ENCODE data around the gene TRMT10A.

Gene TRMT10A, protein sequence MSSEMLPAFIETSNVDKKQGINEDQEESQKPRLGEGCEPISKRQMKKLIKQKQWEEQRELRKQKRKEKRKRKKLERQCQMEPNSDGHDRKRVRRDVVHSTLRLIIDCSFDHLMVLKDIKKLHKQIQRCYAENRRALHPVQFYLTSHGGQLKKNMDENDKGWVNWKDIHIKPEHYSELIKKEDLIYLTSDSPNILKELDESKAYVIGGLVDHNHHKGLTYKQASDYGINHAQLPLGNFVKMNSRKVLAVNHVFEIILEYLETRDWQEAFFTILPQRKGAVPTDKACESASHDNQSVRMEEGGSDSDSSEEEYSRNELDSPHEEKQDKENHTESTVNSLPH

DNA sequence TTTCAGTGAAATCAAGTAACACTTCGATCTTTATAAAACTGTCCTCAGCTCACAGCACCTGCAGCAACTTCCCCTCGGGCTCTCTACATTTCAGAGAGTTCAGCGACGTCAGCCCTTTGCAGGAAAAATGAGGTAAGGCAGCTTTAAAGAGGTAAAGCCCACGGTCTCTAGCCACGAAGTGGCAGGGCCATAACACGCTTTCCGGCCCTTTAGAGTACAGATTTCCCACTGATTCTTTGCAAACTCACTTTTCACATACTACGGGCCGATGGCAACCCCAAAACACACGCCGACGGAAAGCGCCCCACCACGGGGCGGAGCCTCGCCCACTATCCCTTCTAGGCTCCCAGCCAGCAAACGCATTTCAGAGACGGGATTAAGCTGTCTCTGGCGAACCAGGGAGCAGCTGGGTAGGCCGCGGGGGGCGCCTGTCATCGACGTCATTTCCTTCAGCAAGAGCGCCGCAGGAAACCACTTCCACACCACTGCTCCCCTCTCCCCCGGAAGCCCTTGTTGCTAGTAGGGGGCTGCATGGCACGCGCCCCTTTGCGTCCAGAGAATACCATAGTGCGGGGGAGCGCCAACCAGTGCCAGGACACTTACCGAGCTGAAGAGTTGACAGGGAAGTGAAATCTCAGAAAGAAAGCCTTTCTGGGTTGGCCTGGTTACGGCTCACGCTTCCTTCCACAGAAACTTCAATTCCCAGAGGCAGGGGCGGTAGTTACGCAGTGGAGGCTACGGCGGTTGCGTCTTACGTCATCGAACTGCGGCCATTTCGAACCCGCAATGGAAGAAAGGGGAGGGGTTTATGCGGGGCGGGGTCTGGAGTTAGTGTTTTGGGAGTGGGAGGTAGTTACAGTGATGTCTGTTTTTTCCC lies at the start of gene TRMT10A:
TSS of gene TRMT10A (minus strand) at position 730 of the 877 bp plus-strand sequence. CDS start 4,701 bp downstream, outside the sequence.
- DNase-seq (ENCODE audit: low read depth in 2 of 2), result peak; percentile 87 to 88

DNA sequence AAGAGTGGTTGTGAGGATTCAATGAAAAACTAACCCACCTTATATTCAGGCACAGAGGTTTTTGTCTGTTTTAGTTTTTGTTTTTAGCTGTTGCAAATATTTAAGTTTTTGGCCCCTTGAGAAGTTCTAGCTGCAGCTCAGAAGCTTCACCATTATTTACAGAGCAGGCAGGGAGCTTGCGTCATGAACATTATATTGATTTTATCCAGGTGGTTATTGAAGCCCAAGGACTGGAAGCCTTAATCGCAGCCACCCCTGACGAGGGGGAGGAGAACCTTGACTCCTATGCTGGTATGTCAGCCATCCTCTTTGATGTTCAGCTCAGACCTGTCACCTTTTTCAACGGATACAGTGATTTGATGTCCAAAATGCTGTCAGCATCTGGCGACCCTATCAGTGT lies 48.9 kb upstream of the TRMT10A start:
- no peak for DNase-seq (ENCODE audit: low read depth in 2 of 2)

DNA sequence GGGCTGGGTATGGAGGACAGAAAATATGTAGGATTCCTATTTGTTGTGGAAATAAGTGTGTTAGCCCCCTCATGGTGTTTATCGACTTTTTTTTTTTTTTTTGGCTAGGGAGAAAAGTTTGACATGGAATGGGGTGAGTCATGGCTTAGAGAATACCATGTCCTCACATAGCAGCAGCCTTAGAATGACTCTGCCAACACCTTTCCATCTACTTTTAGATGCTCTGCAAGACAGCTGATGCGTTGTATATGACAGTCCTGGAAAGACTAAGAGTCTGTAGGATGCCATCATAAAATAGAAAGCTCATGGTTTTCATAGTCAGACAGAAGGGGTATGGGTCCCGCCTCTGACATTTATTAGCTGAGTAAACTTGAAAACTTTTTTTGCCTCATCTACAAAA lies 48.4 kb upstream of the TRMT10A start:
- no peak for DNase-seq (ENCODE audit: low read depth in 2 of 2)

DNA sequence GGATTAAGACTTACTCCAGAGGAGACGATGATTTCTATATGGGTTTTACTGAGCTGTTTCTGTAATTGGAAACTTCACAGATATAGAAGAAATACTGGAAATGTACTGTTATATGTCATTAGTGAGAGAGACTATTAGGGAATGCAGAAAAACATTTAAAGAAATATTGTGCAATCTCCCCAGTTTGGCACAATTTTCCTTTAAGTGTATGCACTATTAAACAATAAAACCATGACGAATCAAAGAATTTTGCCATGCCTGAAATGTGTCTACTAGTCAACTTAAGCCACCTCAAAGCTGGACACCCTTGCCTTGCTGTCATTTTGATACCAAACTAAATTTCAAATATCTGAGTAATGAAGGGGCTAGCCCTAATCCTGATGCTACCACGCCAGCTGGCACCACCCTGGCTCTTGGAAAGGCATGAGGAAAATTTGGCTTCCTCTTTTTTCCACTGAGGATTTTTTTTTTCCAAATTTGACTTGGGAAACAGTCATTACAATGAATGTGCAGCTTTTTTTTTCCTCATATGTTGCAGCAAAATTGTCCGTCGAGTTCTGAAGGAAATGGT lies 46.9 kb upstream of the TRMT10A start:
- DNase-seq (ENCODE audit: low read depth in 2 of 2), result no peak

DNA sequence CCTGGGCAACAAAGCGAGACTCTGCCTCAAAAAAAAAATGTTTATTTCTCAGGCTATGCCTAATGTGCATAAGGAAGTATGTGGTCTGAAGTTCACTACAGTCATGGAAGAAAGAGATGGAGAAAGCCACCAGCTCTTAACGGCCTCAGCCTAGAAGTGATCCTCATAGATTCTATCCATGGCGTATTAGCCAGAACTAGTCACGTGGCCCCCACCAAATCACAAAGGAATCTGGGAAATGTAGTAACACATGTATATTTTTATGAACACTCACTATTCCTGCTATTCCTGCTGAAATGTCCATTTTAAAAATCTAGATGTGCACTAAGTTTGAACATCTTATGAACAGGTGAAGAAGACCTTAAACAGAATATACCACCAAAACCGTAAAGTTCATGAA lies 44.6 kb upstream of the TRMT10A start:
- no peak for DNase-seq (ENCODE audit: low read depth in 2 of 2)

DNA sequence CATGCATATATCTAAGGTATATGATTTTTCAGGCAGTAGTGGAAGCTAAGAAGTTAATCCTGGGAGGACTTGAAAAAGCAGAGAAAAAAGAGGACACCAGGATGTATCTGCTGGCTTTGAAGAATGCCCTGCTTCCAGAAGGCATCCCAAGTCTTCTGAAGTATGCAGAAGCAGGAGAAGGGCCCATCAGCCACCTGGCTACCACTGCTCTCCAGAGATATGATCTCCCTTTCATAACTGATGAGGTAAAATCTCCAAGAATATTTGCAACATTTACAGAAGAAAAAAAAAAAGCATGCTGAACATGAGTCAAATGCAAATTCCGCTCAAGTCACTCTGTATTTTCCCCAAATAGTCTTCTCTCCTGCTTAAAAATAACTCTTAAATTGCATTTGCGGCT lies 42.9 kb upstream of the TRMT10A start:
- no peak for DNase-seq (ENCODE audit: low read depth in 2 of 2)

DNA sequence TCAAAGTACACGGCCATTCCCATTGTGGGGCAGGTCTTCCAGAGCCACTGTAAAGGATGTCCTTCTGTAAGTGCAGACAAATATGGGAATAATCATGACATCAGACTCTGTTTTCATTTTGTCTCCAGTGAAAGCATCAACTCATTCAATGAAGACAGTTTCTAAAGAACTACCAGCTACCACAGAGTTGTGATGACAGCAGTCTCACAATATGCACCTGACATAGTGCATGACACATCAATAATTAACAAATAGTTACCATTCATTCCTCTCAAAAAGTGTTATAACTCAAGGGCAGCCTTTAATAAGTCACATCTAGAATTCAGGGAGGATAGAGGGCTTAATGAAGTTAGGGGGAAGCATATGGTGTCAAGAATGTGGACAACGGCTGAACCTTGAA lies 31.0 kb upstream of the TRMT10A start:
- DNase-seq (ENCODE audit: low read depth in 2 of 2), result no peak

DNA sequence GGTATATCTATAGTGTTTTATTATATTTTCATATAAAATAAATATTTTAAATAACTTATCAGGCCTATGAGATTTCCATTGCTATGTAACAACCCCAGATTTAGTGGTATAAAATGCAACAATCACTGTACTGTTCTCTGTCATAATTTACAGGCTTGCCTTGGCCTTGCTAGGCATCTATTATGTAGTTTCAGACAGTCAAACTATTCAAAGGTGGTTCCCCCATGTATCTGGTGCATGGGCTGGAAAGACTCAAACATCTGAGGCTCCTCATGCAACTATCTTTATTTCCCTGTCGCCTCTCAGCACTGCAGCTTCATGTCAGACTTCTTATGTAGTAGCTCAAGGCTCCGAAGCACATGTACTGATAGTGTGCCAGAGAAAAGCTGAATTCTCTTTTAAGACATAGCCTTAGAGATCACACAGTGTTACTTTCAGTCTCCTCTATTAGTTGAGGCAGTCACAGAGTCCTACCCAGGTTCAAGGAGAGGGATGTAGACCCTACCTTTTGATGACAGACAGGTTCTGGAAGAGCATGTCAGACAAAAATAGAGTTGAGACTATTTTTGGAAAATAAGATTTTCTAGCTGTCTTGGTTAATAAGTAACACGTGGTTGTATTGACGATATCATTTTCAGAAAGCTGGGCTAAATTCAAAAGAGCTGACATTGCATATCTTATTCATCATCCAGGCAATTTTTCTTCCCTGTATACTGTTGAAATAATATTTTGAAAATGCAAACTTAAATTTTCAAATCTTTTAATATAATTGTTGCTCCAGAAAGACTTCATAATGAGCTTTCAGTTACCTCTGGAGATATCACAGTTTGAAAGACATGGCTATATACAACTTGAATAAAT lies 30.2 kb upstream of the TRMT10A start:
- no peak for DNase-seq (ENCODE audit: low read depth in 2 of 2)

DNA sequence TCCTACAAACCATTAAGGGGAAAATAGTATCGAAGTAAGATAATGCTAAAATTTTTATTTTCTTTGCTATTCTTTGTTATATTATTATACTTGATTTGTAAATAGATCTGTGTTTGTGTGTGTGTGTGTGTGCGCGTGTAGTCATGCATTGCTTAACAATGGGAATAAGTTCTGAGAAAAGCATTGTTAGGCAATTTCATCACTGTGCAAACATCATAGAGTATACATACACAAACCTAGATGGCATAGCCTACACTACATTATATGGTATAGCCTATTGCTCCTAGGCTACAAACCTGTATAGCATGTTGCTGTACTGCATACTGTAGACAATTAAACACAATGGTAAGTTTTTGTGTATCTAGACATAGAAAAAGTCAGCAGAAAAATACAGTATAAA lies 27.9 kb upstream of the TRMT10A start:
- DNase-seq (ENCODE audit: low read depth in 2 of 2), result no peak

DNA sequence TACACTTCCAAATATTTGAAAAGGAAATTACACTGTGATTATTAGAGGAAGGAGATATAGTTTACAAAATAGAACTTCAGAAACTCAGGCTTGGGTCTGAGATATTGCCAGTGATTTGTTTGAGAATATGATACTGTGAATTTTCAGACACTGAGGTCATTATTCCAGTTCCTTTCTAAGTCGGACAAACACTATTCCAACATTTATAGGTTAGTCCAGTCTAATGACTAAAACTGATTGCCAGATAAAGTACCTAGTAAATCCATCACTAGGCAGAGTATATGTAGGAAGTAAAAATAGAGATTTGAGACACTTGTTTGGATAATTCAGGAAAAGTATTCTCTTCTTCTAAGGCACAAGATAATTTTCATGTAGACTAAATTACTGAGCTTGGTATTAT lies 24.0 kb upstream of the TRMT10A start:
- DNase-seq (ENCODE audit: low read depth in 2 of 2), result no peak

DNA sequence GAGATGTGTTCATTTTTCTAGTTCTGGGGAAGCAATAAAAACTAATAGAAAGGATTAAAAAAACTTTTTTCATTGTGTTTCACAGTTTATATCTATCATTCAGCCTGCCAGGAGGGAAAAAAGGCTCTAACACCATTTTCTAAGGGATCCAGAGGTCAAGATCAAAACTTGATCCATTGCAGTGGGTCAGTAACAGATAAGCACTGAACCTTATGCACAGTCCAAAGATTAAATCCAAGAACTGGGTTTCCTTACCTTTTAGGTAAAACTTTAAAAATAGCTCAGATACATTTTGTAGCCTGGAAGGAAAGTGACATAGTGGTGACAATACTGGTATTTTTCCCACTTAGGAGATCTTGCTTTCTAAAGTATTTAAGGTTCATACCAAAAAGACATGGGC lies 23.5 kb upstream of the TRMT10A start:
- no peak for DNase-seq (ENCODE audit: low read depth in 2 of 2)

DNA sequence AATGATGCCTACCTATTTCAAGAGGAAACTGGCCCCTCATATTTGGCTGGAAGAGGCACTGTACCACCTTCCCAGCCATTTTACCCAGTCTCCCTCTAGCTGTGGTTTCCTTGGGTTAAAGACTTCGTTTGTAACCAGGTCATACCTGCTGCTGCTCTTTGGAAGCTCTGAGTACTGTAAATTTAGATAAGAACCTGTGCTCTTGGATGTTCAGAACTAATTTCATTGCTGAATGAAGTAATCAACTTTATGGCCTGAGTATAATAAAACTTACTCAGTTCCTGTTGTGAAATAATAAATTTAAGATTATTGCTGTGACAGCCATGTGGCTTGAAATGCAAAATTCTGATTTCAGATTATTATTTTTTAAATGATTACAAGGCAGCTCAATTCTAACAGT lies 23.0 kb upstream of the TRMT10A start:
- no peak for DNase-seq (ENCODE audit: low read depth in 2 of 2)

DNA sequence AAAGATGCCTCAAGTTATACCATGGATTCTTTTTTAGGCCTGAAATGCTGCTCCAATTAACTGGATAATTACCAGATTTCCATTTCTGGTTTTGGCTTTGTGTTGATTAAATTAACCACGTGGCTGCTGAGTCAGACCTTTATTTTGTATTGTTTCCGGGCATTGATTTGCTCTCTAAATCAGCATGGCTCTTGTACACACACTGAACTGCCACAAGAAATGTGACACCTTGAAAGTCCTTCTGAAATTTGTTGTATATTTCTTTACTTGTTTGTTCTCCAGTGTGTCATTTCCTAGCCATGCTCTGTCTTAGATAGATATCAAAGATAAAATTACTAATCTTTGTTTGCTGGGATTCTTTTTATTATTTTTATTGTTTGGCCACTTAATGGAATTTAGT lies 22.5 kb upstream of the TRMT10A start:
- DNase-seq (ENCODE audit: low read depth in 2 of 2), result no peak

DNA sequence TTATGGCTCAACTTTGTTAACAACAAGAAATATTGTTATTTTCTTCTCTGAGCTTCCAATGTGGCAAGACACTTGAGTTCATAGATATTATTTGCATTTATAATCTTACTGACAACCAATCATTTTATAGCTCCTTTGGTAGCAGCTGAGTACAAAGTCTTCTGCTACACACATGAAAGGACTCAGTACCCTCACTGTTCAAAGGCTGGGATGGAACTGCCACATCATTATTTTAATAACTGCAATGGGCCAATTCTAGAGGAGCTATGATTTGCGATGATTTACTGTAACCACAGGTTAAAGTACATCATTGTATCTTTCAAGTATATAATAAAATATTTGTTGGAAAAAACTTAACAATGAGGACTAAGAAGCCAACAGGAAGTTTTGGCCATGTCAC lies 21.7 kb upstream of the TRMT10A start:
- no peak for DNase-seq (ENCODE audit: low read depth in 2 of 2)

DNA sequence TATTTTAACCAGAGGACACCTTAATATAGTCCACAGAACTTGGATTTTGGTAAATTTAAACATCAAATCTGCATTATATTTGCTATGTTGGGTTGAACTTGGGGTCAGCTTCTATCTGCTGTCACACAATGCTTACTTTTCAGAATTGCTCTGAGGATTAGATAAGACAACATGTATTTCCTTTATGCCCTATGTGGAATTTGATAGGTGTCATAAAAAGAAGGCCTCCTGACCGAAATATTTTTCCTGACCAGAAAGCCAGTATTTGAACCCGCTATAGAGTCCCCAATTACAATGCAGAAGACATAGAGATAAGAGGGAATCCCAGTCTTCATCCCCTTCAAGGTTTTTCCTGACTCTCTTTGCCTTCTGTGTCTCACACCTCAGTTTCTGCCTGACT lies 14.9 kb upstream of the TRMT10A start:
- no peak for DNase-seq (ENCODE audit: low read depth in 2 of 2)

DNA sequence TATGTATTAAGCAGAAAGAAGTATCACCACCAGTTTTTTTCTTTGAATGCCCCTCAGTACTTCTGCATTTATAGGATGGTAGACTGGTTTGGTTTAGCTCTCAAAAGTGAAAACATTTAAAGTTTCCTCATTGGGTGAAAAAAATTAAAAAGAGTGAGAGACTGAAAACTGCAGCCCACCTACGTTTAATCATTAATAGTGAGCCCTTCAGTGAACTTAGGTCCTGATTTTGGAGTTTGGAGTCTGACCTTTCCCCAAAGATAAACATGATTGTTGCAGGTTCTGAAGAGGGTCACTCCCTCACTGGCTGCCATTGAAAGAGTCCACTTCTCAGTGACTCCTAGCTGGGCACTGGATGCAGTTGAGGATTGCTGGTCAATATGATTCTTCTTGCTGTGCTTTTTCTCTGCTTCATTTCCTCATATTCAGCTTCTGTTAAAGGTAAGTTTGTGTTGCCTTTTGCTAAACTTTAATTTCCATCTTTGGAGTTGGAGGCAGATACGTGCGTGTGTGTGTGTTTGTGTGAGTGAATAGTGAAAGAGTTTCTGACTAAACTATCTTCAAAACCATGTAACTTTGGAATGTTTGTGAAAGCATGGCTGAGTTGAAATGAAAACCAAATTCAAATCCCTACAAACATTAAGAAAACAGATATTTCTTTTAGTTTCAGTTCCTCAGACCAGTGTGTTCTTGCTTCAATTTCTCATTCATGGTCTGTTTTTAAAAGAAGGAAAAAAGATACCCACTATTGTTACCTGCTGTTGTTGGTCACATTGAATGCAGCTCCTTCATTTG lies 10.9 kb upstream of the TRMT10A start, which contains the start of gene MTTP:
TSS of gene MTTP (plus strand) at position 295 of the 795 bp plus-strand sequence. CDS start at position 381, 86 bp downstream.
- no peak for DNase-seq (ENCODE audit: low read depth in 2 of 2)

DNA sequence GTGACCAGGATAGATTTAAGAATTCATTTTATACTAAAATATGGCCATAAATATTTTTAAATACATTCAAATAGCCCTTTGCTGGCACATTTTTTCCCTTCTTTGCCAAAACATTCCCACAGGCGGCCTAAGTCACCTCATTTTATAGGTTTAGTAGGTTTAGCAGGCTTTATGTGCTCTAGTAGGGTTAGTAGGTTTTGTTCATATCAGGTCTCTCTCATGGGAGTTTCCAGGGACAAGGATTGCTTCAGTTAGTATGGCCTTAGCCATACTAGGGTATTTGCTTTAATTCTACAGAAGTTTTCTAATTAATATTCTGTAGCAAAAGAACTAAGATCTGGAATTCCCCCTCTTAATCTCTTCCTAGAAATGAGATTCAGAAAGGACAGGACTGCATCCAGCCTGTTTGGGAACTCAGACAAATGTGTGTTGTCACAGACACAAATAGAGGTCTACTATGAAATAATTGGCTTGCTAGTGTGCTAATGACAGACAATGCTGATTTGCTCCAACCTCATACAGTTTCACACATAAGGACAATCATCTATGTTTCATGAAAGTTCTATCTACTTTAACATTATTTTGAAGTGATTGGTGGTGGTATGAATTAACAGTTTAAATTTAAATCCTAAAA lies 10.0 kb upstream of the TRMT10A start:
- DNase-seq (ENCODE audit: low read depth in 2 of 2), result no peak

DNA sequence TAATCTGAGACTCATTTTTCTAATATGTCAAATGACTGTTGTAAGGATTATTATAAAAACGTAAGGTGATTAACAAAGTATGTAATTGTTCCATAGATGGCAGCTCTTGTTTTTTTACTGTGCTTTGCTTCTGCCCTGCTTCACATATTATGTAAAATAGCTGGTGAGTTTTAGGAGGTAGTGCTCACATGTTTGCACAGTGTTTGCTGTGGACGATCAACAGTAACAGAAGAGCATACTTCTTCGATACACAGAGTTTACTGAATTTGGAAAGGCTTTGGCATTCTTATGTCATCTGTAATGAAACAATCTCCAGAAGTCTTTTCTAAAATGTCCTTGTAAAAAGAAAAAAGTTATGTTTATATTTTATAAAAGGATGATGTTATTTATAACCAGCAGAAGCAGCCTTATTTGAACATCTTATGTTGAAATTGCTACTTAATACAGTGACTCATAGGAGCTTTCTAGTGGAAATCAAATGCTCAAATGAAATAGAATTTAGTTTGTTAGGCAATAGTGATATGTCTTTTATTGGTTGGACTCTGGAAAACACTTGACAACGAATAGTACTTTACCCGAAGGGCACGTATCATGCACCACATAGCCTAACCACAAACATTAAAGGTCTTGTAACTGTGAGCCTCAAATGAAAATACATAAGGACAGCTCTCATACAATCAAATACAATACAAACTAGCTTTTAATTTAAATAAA lies 8.8 kb upstream of the TRMT10A start:
- no peak for DNase-seq (ENCODE audit: low read depth in 2 of 2)

DNA sequence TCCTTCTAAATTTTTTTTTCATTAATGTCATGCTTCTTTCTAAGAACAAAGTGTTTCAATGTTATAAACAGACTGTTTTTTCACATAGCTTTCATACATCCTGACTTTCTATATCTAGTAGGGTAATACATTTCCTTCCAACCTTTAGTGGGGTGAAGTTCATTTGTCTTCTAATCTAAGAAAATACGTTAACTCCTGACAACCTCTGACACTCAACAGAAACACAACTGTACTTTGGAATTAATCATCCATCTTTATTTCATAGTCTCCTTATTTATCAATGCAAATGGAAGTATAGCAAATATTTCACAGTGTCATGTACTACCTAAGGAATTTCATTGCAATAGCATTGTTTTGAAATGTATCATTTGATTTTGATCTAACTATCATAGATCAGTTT lies 8.0 kb upstream of the TRMT10A start:
- DNase-seq (ENCODE audit: low read depth in 2 of 2), result no peak

DNA sequence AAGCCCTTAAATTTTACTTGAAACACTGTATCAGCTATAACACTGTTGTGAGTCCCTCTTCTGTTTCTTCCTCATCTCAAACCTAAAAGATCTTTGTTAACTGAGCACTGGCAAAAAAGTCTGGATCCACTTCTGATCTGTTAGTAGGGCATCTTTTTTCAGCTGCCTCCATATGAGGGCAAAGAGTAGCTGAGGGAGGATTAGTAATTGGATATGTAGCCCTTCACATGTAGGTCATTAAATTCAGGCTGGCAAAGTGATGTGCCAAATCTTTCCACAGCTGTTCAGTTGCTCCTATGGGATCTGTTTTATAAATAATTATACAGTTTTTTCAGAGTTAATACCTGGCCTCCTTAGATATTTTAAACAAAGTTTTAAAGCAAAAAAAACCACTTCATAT lies 1.1 kb upstream of the TRMT10A start:
- no peak for DNase-seq (ENCODE audit: low read depth in 2 of 2)

Data from stimulated activated CD8-positive, alpha-beta memory T cell treated with anti-CD3 and anti-CD28 coated beads, Interleukin-7, amount 100 ng/mL, for 1 hour (primary cell).